Stimulated activated CD4-positive, alpha-beta T cell treated with anti-CD3 and anti-CD28 coated beads, Interleukin-15, amount 100 ng/mL, for 1 hour (primary cell): ENCODE measurements around the gene MYOZ3.

ENCODE experiments used
- DNase-seq, 2 donors: peaks; one replicate each; pipeline ENCODE4 v3.0.0-alpha.2; 2020; ENCODE audit warnings: low read depth in 1 of 2, low spot score in 1 of 2

MYOZ3 gene

DNA sequence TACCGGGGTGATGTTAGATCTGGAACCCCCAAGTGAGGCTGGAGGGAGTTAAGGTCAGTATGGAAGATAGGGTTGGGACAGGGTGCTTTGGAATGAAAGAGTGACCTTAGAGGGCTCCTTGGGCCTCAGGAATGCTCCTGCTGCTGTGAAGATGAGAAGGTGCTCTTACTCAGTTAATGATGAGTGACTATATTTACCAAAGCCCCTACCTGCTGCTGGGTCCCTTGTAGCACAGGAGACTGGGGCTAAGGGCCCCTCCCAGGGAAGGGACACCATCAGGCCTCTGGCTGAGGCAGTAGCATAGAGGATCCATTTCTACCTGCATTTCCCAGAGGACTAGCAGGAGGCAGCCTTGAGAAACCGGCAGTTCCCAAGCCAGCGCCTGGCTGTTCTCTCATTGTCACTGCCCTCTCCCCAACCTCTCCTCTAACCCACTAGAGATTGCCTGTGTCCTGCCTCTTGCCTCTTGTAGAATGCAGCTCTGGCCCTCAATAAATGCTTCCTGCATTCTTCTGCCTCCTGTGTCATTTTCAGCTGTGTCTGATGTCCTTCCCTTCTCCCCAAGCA, 2.3 kb upstream of the MYOZ3 start:
- DNase-seq = no peak

DNA sequence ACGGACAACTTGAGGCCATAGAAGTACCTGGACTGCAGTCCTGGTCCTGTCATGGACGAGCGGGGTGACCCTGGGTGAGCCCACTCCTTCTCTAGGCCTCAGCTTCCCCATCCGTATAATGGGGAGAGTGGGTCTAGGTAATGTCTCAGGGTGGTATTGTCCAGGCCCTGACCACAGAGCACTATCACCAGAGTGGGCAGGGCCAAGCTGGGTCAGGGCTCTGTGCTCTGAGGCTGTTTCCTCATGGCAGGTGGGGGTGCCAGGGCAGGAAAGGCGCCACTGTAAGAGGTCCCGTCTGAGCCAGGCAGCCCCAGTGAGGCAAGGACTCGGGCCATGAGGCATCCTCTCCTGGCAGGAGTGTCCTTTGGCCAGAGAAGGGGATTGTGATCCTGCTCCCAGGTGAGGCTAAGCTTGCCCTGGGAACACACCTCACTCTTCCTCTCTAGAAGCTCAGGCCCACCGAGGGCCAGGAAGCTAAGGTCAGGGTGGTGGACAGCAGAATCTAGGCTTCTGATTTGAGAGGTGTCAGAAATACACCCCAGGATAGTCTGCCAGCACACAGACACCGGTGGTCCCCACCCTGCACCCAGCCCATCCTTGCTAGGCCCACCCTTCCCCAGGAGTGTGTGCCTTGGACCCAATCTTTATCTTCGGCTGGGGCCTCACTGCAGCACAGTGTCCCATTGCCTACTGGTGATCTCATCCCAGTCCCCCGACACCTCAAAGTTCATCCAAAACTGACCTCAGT, 1.5 kb upstream of the MYOZ3 start:
- no peak for DNase-seq

DNA sequence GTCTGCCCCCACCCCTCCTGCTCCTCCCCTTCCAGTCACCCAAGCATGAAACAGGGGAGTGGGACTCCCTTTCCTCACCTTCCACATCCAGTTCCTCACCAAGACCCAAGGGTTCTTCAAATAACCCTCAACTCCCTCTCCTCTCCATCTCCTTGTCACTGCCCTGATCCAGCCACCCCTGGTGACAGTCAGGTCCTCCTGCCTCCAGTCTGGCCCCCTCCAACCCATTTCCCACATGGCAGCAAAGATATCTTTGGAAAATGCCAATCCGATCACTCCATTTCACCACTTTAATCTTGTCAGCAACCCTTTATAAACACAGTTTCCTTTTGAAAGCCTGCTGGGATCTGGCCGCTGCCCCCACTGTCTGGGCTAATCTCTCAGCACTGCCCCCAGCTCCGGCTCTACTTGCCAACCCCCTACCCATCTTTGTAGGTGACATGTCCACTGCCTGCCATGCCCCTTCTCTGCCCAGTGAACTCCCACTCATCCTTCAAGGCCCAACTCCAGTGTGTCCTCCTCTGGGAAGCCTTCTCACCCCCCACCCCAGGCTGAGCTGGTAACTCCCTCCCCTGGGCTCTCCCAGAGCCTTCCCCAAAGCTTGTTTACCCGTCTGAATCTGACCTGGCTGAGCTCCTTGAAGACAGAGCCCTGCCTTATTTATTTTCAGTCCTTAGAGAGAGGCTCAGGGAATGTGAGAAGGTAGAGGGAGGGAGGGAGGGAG, 781 bp upstream of the MYOZ3 start:
- DNase-seq = no peak

DNA sequence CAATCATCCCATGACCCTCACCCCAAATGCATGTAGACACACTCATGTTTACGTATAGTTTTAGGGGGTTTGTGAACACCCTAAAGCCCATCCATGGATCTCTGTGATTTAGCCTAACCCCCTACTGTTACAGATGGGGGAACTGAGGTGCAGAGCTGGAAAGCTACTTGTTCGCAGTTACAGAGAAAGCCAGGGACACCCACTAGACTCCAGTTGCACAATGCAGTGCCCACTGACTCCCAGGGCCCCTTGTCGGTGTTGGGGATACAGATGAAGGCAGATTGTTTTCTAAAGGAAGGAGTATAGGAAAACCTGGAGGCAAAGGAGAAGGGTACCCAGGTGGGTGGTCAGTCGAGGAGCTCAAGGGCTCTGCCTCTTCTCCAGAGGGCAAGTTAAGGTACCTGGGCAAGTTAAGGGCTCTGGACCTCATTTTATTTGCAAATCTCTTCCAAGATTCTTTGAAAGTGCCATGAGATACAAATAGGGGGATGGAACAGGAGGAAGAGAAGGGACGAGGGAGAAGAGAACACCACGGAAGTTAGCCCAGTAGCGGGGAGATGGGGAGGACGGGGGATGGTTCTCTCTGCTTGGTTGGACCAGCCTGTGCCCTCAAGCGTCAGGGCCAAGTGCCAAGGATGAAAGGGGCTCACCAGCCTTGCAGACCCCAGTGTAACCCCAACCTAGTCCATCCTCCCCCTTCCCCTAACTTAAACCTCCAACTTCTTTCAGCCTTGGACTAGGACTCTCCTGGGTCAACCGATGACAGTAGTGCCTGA, 958 bp downstream of the MYOZ3 start:
- no peak for DNase-seq

DNA sequence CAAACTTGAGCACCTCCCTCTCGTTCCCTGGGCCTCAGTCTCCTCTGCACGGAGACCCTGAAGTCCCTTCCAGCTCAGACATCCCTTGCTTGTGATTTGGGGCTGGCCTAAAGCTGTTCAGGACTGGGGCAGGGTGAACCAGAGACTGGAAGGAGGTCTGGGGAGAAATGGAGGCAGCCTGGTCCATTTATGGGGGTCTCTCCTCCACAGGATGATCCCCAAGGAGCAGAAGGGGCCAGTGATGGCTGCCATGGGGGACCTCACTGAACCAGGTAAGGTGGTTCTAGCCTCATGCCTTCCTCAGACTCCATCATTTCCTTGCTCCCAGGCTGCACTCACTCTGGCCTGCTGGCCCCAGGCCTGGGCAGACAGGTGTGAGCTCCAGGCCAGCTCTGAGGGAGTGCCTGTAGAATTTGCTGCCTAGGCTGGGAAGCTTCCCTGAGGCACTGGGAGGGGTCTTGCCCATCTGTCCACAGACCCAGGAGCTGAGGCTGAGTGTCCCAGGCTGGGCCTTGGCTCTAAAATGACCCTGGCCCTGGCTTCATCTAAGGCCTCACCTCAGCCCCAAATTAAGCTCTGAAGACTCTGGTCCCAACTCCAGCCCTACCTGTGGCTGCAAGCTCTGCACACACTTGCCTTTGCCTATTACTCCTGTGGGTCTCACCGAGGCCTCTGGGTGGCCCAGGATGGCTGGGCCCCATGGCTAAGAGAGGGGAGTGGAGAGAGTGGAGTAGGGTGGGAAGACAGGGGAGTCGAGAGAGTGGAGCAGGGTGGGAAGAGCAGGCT, 1.9 kb downstream of the MYOZ3 start:
- no peak for DNase-seq

DNA sequence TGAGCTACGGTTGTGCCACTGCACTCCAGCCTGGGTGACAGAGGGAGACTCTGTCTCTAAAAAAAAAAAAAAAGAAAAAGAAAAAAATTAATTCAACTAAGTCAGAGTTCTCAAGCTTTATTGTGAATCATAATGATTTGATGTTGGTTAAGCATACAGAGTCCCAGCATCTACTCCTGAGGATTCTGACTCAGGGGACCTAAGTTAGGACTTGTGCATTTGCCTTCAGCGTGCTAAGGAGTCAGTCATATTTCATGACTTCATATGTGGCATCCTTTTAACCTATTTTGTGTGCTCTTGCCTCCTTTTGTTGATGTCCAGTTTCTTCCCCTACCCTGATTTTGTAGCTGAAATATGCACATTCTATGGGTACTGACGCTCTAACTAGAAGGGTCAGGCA, 2.9 kb downstream of the MYOZ3 start:
- DNase-seq = no peak

DNA sequence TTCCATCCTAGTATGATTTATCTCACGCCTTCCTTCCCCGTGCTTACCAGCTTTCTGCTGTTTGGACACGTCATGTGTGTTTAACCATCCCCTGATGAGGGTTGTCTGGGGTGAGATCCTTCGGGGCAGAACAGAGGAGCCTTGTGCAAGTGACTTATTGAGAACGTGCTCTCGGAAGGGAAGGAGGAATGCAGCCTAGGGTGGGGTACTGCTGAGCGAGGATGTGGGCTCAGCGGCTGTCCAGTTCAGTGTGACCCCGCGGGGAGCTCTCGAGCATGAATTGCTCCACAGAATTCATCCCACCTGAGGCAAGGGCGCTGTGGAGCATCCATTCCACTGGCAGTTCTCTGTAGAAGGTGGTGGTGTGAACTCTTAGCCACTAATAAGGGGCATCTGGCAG, 4.0 kb downstream of the MYOZ3 start:
- DNase-seq = no peak

DNA sequence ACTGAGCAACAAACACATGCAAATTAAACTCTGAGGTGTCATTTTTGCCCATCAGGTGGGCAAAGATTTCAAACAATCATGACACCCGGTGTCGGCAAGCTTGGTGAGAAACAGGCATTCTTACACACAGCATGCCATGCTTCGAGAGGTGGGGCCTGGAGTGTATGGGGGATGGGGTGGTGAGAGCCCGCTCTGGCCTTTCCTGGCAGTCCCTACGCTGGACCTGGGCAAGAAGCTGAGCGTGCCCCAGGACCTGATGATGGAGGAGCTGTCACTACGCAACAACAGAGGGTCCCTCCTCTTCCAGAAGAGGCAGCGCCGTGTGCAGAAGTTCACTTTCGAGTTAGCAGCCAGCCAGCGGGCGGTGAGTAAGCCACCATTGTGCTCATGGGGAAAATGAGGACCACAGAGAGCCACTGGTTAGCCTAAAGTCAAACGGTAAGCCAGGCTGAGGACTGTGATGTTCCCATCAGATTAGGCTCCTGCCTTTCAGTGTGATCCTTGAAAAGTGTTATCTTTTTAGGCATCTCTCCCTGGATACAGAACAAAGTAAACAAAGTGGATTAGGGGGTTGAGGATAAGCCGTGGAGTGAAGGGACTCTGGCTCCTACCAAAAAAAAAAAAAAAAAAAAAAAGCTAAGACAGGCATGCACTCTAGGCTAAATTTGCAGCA, 9.4 kb downstream of the MYOZ3 start:
- no peak for DNase-seq

DNA sequence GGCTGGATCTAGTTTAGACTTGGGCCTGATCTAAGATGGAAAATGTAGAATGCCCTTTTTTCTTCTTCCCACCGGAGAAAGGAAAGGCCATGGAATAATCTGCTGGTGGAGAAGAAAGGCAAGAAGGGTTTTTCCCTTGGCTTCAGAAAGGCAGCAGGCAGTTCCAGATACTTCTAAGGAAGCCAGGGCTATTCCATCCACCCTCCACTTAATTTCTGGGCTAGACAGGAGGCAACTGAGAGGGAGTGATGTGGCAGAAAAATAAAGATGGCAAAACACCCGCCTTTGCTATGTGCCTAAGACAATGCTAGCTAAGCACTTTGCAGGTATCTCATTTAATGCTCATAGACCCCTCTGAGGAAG, 9.9 kb downstream of the MYOZ3 start:
- DNase-seq = no peak

DNA sequence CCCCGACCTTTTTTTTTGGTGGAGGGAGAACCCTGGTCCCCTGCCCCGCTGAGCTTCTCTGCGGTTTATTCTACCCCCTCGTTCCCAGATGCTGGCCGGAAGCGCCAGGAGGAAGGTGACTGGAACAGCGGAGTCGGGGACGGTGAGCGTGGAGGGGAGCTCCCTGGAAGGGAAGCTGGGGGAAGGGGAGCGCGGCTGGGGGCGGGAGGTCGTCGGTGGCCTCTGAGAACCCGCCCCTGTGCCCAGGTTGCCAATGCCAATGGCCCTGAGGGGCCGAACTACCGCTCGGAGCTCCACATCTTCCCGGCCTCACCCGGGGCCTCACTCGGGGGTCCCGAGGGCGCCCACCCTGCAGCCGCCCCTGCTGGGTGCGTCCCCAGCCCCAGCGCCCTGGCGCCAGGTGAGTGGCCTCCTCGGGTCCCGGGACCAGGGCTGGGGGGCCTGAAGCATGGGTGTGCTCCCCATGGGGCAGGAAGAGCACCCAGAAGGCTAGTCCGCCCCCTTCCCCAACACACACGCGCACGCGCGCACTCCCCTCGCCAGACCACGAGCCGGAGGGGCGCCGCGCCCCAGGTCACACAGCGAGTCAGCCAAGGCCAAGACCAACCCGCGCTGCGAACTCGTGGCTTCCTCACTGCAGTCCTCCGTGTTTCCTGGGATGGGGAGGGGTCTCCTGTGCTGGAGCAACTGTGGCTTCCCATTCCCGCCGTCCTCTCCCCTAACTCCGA, 10.6 kb downstream of the MYOZ3 start:
- no peak for DNase-seq

DNA sequence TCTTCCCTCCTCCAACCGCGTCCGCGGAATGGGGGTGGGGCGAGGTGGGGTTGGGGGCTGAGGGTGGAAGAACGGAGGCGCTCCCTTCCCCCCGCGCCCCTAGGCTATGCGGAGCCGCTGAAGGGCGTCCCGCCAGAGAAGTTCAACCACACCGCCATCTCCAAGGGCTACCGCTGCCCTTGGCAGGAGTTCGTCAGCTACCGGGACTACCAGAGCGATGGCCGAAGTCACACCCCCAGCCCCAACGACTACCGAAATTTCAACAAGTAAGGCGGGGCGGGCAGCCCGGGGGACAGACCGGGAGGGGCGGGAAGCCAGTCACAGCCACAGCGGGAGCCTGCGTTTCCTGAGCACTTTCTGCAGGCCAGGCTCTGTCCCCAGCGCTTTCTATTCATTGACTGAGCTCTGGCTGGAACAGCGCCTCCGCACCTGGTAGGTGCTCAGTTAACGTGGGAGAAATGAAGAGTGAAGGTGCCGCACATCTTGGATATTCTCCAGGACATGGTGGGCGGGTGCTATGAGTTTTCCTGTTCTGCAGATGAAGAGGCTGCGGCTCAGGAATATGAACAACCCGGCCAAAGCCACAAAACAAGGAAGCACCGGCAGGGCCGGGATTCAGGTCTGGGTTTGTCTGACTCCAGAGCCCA, 11.3 kb downstream of the MYOZ3 start:
- no peak for DNase-seq

DNA sequence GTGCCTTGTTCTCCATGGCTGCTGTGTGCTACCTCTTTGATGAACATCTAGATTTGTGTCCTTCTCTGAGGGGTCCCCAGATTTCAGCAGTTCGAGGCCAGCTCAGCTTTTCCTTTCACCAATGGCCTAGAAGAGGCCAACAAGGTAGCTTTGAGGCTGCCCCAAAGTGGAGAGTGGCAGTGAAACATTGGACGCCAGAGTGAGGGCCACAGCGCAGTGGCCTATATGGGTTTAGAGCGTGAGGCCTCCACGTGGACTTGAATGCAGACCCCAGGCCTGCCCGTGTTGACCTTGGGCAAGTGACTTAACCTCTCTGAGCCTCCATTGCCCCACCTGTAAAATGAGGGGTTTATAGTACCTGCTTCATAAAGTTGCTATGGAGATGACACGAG, 11.8 kb downstream of the MYOZ3 start:
- DNase-seq = no peak

DNA sequence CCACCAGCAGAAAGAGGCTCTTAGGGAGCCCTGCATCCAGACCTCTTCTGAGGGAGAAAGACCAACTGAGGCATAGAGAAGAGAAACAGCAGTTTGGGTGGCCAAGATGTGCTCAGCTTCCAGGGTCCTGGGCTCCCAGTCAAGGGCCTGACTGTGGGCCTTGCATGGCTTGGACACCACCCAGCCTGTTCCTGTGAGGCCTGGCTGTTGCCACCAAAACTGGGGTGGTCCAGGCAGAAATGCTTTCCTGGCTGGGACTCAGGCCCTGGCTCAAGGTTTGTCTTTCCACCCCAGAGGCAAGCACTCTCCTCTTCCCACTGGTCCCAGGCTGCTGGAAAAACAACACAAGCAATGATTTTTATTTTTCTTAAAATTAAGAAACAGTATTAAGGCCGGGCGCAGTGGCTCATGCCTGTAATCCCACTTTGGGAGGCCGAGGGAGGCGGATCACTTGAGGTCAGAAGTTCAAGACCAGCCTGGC, 13.3 kb downstream of the MYOZ3 start:
- DNase-seq = no peak

DNA sequence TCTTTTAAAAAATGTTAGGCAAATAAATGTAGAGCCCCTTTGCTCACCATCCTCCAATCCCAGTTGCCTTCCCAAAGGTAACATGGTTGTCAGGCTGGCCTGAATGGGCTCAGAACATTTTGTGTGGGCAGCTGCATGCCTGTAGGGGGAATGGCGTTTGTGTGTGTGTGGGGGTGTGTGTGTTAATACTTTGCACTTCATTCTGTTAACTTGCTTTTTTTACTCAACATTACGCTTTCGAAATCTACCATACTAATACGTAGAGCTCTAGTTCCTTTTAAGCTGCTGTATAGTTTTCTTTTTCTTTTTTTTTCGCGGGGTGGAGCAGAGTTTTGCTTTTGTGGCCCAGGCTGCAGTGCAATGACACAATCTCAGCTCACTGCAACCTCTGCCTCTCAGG, 14.0 kb downstream of the MYOZ3 start:
- DNase-seq = no peak

DNA sequence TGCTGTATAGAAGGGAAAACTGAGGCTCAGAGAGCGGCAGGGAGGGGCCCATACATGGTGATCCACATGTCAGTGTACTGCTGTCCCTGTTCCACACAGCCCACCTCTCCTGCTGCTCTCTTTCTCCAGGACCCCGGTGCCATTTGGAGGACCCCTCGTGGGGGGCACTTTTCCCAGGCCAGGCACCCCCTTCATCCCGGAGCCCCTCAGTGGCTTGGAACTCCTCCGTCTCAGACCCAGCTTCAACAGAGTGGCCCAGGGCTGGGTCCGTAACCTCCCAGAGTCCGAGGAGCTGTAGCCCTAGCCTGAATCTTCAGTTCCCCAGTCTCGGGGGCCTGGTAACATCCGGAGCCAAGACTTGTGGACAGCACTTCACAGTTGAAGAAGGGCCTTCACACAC, 15.5 kb downstream of the MYOZ3 start:
- no peak for DNase-seq

DNA sequence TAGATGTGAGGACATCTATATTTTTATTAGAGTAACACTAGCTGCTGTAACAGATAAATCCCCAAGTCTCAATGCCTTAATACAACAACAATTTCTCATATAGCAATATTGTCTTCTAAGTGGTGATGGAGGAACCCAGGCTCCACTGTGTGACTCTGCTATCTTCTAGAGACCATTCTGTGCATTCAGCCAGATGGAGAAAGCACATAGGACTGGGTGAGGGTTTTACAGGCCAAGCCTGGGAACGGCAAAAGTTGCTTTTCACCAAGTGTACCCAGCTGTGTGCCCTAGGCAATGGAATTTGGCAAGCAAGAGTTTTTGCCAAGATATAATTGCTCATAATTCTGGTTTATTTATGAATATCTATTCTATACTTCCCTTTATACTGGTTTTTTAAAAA, 28.1 kb downstream of the MYOZ3 start:
- DNase-seq = no peak

DNA sequence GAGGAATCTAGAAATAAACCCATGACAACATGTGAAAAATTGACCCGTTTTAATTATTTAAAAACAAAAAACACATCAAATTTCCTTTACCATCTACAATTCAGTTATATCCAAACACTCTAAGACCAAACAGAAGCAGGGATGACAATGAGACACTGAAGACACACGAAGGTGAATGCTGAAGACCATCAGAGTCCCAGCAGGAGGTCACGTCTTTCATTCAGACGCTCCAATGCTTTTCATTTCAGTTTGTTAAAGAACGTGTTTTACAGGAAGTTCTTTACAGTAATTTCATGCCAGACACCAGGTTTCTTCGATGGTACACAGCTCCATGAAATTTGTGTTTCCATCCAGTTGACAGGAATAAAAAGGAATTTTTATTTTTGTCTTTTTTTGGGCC, 29.7 kb downstream of the MYOZ3 start:
- DNase-seq = no peak

DNA sequence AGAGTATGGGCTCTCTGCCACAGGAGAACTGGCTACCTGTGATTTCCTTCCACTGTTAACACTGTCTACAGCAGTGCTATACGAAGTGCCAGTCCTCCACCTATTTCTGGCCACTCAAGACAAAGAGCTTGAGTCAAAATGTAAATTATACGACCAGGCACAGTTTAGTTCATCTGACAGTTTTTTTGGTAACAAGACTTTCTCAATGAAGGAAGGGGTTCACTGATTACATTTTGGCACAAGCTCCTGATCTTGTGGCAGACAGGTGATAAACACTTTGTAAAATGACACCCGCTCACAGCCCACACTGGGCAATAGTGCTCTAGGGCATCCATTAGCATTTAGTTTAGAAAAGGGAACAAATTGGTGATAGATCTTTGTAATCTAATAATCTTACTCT, 31.2 kb downstream of the MYOZ3 start:
- DNase-seq = no peak

DNA sequence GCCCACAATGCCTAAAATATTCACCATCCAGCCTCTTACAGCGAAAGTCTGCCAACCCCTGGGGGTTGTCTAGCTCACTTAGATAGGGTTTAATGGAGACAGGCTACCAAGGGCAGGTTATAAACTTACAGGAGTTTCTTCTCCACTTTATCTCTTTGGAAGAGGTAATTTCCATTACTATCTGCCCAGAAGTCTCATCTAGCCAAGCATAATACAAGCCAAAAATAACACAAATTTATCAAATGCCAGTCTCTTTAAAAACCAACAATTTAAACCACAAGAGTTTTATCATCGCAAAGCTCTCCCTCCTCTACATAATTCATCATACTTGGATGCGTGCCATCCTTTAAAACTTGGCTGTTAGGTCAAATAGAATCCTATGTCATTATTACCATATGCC, 33.6 kb downstream of the MYOZ3 start:
- no peak for DNase-seq
